ENCODE data around the gene XXYLT1.

Gene XXYLT1

DNA sequence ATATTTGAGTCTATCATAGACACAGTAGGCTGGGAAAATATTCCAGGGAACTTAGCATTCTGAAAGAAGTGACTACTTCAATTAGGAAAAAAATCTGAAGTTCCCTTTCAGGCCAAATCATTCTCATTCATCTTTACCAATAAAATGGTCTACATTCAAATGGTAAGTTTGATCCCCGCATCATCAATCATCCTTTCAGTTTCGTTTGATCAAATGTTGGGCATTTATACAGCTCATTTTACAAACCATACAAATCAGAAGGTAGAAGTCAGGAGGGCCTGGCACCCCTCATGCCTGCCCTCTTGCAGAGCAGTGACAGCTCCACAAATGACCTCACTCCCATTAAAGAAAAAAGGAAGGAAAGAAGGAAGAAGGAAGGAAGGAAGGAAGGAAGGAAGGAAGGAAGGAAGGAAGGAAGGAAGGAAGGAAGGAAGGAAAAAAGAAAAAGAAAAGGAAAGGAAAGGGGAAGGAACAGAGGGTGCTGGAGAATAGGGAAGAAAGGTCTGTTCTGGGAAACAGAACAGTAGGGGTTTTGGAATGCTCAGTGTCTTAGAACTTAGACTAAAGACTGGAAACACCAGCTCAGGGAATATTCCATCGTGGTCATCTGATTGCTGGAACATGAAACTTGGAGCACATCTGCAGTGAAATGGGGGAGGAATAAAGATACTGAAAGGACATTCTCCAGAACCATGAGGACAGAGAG lies 86.1 kb downstream of the XXYLT1 start:
- DNase-seq (ENCODE audit: low spot score), result no peak

DNA sequence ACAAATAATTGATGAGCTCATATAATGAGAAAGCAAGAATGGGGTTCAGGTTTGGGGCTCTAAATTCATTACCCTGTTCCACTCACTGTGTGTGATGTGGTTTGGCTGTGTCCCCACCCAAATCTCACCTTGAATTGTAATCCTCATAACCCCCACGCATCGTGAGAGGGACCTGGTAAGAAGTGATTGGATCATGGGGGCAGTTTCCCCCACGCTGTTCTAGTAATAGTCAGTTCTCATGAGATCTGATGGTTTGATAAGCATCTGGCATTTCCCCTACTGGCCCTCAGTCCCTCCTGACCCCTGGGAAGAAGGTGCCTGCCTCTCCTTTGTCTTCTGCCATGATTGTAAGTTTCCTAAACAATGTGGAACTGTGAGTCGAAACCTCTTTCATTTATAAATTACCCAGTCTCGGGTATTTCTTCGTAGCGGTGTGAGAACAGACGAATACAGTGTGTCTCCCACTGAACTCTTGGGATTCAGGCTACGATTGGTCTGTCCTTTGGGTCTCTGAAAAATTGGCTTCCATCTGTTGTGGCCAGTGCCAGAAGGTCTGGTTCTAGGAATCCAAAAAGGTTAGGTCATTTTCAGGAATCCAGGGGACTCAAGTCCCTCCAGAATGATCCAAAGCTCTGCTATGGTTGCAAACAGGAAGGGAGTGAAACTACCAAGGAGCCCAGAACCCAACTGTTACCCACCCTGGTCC lies 87.7 kb downstream of the XXYLT1 start:
- no peak for DNase-seq (ENCODE audit: low spot score)

DNA sequence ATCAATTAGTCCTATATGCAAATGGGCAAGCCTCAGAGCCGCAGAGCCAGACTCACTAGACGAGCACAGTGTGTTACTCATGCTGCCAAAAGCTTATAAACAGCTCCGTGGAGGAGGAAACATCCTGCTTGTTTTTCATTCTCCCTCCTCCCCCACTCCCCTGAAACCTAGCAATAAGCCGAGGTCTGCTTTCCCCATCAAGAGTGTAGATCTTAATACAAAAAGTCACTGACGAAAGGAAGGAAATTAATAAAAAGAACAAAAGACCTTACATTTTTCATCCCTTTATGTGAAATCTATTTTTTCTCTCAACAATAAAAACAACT lies 88.5 kb downstream of the XXYLT1 start:
- DNase-seq (ENCODE audit: low spot score), result no peak

DNA sequence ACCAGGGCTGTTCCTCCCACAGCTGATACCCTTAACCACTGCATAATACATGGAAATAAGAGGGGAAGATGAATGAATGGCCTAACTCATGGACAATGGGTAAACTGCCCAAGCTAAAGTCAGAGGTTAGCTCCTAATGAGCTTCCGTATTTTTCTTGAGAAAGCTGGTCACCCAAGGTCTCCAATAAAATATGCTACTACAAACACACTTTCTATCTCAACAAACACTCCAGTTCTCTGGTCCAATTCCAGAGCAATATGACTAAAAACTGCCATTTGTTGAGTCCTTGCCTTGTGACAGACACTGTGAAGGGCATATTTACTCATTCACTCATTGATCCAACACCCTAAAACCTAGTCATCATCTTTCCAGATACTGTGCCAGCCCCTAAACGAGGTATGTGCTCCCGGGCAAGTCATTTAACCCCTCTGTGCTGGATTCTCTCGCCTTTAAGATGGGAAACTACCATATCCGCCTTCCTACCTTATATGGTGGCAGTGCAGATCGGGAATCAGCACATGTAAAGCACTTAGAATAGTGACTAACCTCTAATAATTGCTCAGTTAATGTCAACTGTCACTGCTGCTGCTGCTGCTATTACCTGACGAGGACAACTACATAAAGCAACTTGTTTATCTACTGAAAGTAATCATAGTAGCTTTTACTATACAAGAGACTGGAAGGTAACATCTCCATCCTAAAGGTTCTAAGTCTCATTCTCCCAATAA lies 89.1 kb downstream of the XXYLT1 start:
- no peak for DNase-seq (ENCODE audit: low spot score)

DNA sequence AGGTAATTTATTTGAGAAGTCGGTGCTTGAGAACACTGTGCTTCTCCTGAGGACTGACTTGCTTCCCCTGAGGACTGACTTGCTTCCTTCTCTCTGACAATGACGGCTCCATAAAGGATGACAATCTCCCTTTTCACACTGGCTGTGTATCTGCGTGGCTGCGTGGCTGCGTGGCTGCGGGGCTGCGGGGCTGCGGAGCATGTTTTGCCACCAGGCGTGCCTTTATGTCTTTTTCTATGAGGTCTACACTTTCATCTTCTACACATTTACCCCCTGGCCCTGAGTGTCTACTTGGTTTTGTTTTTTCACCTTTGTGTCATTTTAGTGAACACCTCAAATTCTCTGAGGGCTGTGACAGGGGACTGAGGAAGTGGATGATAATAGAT lies 89.9 kb downstream of the XXYLT1 start:
- DNase-seq (ENCODE audit: low spot score), result no peak

DNA sequence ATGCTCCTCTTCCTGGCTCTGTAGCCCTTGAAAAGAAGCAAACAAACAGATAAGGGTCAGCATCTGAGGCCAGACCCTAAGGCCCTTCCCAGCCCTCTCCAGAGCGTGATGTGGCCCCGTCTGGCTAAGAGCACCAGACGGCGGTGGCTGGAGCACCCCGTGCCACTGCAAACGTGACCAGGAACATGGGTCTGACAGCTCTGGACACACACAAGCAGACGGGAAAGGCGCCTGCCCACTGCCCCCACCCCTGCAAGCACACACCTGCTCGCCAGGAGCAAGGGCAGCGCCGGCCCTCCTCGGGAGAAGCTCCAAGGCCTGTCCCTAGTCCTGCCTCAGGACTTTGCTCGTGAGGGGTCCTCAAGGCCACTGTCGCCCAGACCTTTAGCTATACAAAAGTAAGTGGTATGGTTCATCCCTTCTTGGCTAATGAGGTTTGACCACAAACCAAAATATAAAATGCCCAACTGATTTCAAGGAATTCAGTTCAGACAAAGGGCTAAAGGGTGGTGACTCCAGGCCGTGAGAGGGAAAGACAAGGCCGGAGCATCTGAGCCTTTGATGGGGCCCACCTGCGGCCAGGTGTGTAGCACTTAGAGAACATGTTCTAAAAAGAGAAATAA lies 90.4 kb downstream of the XXYLT1 start:
- DNase-seq (ENCODE audit: low spot score), result no peak

DNA sequence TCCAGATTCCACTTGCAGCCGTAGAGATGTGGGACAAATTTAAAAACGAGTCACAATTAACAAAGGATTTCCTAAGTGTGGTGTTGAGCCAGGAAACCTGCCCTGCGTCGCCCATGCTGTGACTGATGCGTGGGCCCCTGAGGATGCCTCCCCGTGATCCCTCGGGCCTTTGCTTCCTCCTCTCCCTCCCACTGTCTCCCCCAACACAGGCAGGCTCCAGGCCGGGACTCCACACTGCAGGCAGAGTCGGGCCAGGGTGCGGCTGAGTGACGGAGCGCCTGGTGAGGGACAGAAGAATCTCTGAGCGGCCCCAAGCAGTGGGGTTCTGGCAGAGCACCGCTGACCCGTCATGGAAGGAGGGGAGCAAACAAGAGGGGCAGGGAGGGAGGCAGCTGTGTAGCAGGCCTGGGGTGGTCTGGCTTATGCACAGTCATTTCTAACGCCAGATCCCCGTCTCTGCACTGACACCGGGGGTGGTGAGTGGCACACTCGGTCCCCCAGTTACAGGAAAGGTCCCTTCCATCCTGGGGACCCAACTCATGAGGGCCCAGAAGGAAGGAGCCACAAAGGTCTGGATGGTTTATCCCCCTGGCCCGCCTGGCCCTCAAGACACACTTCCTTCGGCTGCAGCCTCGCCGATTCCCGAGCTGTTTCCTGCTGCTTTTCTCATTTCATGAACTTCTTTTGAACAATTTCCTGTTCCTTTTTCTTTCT lies 91.0 kb downstream of the XXYLT1 start:
- DNase-seq (ENCODE audit: low spot score), result no peak

DNA sequence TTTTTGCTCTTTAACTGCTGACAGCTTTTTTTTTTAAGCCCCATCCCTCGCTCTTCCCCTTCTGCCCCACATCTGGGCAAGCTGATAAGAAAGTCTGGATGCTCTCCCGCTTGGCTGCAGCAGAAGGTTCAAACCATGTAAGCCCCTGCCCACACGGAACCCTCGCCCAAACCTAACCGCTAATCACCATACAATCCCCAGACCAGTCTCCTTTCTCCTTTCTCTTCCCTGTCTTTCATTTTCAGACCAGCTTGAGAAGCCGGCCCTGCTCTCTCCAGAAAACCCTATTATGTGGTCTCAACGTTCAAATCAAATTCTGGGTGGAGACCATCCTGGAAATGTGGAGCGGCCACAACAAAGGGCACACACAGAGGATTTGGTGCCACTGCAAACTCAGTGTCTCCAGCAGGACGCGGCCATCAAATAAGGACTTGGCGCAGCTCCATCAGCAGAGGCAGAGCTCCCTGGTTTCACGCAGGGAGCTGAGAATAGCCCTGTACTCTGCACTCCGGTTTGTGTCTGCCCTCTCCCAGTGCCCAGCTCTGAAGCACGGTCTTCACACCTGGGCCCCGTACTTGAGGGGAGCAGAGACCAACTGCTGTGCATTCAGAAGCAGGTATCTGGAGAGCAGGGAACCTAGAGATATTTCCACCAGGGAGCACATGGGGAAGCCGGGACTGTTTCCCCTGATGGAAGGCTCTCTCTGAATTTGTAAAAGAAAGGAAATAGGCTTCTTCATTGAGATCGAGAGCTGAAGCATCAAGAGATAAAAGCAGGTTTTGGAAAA lies 92.6 kb downstream of the XXYLT1 start:
- DNase-seq (ENCODE audit: low spot score), result peak; percentile 23

DNA sequence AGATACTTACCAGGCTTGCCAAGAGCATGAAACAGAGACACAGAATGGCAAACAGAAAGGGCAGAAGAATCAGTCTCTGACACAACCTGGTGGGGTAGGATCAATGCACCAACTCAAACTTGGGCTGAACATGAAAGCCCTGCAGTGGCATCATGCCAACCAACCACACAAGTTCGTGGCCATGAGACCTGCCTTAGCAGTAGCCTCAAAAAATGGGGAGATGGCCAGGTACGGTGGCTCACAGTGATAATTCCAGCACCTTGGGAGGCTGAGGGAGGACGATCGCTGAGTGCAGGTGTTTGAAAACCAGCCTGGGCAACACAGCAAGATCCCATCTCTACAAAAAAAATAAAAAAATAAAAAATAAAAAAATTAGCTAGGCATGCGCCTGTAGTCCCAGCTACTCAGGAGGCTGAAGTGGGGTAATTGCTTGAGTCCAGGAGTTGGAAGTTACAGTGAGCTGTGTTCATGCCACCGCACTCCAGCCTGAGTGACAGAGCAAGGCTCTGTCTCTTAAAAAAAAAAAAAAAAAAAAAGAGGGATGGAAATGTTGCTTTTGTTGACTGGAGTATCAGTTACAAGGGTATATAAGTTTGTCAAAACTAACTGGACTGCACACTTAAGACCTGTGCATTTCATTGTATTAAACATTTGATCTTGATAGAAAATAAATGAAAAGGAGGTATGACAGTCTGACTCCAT lies 93.4 kb downstream of the XXYLT1 start:
- no peak for DNase-seq (ENCODE audit: low spot score)

DNA sequence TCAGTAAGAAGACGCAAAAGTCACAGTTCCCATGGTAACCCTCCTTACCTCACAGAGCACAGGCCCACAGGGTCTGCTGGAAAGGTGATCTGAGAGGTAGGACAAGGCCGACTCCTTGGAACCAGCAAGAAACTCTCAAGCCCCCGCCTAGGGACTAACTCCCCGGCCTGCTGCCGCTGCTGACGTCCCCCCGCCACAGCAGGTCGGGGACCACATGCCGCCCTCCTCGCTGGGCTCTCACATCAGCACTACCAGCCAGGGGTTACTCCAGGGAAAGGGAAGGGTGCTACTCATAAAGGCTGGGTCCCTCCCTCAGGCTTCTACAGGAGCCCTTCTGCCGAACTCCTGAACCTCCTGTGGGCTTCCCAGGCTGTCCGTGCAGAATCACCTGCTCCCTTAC lies 94.2 kb downstream of the XXYLT1 start:
- no peak for DNase-seq (ENCODE audit: low spot score)

DNA sequence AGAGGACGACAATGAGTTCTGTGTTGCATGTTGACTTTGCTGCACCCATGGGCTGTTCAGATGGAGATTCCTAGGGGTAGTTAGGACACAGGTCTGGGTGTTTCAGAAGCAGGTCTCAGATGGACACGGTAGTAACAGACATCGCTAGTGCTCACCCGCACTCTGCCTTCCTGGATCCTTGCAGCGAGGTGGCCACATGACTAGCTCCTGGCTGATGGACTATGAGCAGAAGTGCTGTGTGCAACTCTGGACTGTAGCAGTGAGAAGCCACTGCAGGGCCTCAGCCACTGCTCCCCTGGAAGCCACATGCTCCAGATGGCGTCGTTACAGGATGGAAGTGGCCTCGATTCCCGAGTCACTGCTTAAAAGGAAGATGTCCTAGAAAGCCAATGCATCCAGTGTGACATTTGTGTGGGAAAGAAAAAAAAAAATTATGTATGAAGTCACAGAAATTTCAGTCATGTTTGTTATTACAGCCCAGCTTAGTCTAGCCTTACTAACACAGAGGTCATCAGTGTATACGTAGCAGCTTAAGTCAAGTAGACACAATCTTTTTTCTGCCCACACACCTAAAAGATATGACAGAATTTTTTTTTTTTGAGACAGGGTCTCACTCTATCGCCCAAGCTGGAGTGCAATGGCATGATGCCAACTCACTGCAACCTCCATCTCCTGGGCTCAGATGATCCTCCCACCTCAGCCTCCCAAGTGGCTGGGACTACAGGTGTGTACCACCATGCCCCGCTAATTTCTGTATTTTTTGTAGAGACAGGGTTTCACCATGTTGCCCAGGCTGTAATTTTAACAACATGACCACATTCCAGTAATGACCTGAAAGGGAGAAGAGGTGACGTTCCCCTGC lies 95.3 kb downstream of the XXYLT1 start:
- no peak for DNase-seq (ENCODE audit: low spot score)

DNA sequence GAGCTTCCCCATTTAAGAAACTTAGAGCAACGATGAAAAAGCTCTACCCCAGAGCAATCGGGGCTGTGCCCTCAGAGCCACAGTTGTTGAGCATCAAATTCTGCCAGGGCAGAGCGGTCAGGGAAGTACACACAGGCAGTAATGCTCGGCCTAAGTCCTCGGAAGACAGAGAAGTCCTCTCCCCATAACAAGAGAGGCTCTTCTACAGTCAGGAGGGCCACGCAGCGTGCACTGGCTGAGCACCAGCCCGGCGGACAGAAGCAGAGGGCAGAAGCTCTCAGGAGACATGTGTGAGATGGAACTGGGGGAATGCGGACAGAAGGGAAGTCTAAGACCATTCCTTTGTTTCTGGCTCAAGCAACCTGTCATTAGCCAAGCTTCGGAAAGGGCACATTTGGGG lies 95.9 kb downstream of the XXYLT1 start:
- DNase-seq (ENCODE audit: low spot score), result no peak

DNA sequence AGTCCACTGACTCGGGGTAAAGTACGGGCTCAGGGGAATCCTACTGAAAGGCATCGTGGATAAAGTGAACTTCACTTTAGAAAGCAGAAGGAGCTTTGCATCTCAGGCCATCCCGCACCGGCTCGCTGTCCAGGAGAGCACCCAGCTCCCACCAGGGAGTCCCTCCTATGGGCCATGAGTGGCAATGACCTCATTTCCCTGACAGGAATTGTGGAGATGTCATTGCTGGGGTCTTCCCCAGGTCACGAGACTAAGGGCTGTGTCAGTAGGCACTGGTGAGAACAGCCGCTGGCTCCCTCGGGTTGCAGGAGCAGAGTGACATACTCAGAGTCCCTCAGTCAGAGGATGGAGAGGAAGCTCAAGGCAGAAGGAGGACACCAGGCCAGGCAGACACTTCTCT lies 97.3 kb downstream of the XXYLT1 start:
- no peak for DNase-seq (ENCODE audit: low spot score)

DNA sequence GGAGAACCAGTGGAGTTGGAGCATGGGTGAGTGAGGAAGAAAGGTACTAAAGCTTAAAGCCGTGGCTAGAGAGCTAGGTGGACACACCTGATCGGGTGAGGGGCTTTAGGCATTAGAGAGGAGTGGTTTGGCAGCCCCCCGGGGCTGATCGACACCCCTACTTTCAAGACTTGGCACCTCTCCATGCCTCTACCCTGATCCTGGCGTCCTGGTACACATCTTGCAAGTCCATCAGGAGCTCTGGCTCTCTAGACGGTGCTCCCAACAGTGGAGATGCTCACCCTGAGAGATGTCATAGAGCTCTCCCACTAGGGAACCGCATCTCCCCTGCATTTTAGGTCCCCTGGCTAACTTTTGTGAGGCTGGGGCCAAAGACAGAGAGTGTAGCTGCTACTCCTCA lies 98.1 kb downstream of the XXYLT1 start:
- DNase-seq (ENCODE audit: low spot score), result no peak

DNA sequence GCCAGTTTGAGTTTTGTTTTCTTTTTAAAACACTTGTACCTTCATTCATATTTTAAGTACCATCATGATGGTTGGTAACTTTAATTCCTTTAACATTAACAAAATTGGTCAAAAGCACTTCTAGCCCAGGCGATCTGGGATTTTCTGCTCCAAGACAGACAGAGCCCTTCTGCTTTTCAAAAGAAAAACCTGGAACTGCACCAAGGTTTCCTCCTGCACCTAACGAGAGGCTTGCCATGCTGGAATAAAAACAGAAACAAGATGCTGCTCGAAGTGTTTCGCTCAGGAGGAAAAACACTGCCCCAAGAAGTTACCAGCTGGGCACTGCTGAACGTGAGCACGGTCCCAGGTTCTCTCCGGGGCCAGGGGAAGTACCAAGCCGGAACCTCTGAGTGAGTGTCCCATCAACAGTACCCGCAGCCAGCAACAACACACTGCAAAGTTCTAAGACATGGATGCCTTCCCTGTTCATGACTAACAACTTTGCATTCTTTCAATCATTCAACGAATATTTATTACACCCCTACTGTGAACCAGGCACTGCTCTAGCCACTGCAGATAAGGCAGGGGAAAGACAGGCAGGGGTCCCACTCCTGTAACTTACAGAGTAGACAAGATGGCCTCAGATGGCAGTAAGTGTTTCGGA lies 98.8 kb downstream of the XXYLT1 start:
- DNase-seq (ENCODE audit: low spot score), result no peak

DNA sequence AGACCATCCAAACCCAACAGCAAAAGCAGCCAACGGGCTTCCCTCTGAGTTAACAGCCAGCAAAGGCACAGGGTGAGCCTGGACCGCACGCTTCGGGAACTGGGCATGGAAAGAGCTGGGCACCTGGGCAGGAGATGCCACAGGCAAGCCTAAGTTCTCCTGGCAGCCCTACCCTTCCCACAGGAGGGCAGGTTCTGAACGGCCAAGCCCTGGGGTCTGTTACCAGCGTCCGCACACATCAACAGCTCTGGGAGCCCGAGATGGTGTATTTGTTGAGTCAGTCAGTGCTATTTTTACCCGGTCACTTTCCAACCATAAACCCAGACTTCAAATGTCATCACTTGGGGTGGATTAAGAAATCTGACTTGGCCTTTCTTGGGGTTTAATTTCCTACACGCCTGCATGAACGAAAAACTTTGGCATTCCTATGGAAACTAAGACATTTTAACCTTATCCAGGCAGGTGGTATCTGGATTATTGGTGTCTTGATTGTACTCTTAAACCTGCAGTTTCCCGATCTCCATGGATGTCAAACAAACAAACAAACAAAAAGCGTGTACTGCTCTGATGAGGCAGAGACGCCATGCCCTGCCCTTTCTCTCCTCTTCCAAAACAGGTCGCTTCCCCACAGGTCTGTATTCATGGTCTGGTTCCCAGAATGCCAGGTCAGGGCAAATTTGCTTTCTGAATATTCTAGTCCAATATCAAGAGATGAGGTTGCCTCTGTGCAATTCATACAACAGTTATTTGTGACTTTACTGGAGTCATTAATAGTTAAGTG lies 99.7 kb downstream of the XXYLT1 start:
- no peak for DNase-seq (ENCODE audit: low spot score)

DNA sequence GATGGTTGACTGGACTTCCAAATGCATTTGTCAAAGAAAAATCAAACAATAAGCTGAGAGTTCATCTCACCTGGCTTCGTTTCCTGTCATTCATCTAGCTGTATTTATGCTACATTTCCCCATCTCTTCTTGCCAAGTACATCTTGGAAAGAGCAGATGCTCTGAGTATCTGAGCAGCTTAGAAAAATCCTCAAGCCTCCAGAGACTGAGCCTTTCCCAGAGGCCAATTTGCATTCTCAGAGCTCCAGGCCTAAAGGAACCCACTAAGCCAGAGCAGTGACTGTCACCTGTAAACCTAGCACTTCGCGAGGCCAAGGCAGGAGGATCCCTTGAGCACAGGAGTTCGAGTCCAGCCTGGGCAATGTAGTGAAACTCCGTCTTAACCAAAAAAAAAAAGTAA lies 100.5 kb downstream of the XXYLT1 start:
- no peak for DNase-seq (ENCODE audit: low spot score)

DNA sequence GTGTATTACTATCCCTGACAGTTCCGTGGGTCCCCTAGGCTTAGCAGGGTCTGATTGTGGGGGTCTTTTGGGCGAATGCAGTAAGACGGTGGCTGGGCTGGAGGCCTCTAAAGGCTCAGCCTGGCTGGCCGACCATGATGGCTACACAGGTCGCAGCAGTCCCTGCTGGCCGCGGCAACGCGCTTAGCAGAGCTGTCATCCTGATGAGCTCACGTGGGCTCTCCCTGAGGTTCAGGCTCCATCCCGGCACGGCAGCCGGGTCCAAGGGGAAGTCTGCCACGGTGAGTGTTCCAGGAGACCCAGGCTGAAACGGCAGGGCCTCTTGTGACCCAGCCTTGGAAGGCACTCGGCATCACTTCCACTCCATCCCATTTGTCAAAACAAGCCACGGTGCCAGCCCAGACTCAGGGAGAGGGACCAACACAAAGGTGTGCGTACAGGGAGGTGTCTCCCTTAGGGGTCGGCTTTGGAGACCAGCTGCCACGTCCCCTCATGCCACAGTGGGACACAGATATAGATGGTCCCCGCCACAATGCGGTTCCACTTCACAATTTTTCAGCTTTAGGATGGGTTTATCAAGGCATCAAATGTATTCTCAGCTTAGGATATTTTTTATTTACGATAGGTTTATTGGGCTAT lies 101.8 kb downstream of the XXYLT1 start:
- no peak for DNase-seq (ENCODE audit: low spot score)

All from globus pallidus (tissue), 1 donor.